Stimulated activated CD8-positive, alpha-beta memory T cell treated with anti-CD3 and anti-CD28 coated beads, Interleukin-2, amount 100 ng/mL, for 1 hour (primary cell): ENCODE data around the gene SOX30.

Experiments used
- DNase-seq, 2 donors: peaks; one replicate each; pipeline ENCODE4 v3.0.0-alpha.2; 2020; ENCODE audit warnings: low read depth in 2 of 2

Gene SOX30

GRCh38 chr5:157607371-157608161 lies 44.7 kb downstream of the SOX30 start:
- peak; percentile 22 to 44 for DNase-seq

GRCh38 chr5:157606046-157606445 lies 46.2 kb downstream of the SOX30 start:
- DNase-seq = no peak

- DNase-seq = peak; percentile 17 to 51
Measured at GRCh38 chr5:157603333-157604190, 48.7 kb downstream of the SOX30 start.

GRCh38 chr5:157602505-157602904 lies 49.7 kb downstream of the SOX30 start:
- DNase-seq = no peak

- no peak for DNase-seq
Measured at GRCh38 chr5:157600252-157600651, 52.0 kb downstream of the SOX30 start.

- no peak for DNase-seq
Measured at GRCh38 chr5:157599565-157599964, 52.7 kb downstream of the SOX30 start.

GRCh38 chr5:157598350-157598936 lies 53.8 kb downstream of the SOX30 start:
- no peak for DNase-seq

- no peak for DNase-seq
Measured at GRCh38 chr5:157597277-157597676, 55.0 kb downstream of the SOX30 start.

- no peak for DNase-seq
Measured at GRCh38 chr5:157596487-157596886, 55.8 kb downstream of the SOX30 start.

GRCh38 chr5:157594675-157595459 lies 57.4 kb downstream of the SOX30 start:
- no peak for DNase-seq

GRCh38 chr5:157594257-157594656 lies 58.0 kb downstream of the SOX30 start:
- no peak for DNase-seq

GRCh38 chr5:157593052-157593757 lies 59.0 kb downstream of the SOX30 start:
- DNase-seq = no peak

GRCh38 chr5:157592594-157592993 lies 59.6 kb downstream of the SOX30 start:
- no peak for DNase-seq

- no peak for DNase-seq
Measured at GRCh38 chr5:157590478-157590877, 61.8 kb downstream of the SOX30 start.

GRCh38 chr5:157584628-157585027 lies 67.6 kb downstream of the SOX30 start:
- DNase-seq = no peak

- no peak for DNase-seq
Measured at GRCh38 chr5:157582731-157583620, 69.3 kb downstream of the SOX30 start.

- DNase-seq = no peak
Measured at GRCh38 chr5:157581901-157582300, 70.3 kb downstream of the SOX30 start.

GRCh38 chr5:157578079-157578780 lies 74.0 kb downstream of the SOX30 start:
- DNase-seq = no peak

GRCh38 chr5:157576678-157577077 lies 75.6 kb downstream of the SOX30 start:
- no peak for DNase-seq
